AG20443 (cell line): ENCODE measurements around the gene PARD3B.
A peak's percentile ranks its signal among the peaks of the same experiment; 100 is the strongest.

Experiments used
- DNase-seq: peaks from one replicate; pipeline ENCODE4 v3.0.0; 2012; ENCODE audit warnings: low spot score, mixed read lengths

PARD3B gene

DNA sequence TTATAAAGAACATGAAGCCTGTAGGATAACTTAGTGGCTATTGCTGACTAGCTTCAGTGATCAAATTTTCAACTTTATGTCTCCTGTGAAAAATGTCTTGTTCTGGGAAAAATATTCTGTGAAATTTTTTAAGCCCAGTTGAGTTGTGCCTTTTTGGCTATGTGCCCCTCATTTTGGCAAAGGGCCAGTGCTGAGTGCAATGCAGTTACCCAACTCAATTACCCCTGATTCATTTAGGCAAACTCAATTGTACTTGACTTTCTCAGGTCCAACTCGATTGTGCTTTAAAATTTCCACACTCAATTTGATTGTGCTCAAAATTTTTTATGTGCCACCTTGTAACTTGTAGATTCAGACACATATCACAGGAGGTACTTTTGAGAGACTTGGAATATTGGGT lies 588.3 kb downstream of the PARD3B start:
- DNase-seq, result no peak

DNA sequence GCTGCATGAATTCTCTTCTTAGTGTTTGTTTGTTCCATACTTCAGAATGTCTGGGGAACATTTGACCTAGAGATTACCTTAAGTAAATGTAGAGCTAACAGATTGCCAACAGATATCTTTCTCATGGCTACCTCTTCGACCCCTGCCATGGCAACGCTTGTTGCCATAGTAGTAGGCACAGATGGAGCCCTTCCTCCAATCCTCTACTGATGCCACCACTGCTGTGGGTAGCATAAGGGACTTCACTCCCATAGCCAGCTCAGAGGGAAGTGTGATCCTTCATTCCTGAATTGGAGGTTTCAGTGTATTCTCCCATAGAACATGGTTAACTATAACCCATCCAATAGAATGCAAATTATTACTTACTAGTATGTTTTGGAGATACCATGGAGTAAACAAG lies 593.5 kb downstream of the PARD3B start:
- no peak for DNase-seq

DNA sequence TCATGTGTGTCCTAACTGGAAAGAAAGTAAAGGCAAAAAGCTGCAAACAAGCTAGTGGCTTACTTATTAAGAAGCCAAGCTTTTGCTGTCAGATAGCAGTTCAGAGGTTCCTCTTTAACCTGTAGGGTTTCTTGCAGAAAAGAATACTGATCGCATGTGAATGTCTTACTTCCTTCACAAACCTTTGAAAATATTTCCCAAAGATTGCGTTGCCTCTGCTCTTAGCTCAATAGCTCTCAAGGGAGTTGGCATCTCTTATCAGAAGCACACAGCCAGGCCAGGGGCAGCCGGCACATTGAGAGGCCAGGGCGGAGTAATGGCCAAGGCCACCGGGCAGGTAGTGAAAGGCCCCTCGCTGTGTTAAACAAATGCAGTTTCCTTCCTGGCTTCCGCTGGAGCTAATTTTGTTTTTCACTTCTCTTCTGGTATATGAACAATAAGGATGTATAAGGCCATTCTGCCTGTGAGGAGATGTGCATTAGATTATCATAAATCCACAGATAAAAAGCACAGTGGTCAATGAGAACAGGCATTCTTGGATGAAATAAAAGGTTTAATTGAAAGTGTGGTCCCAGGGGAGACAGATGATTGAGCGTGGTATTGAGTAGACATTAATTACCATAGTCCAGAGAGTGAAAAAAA lies 594.7 kb downstream of the PARD3B start:
- DNase-seq, result no peak

DNA sequence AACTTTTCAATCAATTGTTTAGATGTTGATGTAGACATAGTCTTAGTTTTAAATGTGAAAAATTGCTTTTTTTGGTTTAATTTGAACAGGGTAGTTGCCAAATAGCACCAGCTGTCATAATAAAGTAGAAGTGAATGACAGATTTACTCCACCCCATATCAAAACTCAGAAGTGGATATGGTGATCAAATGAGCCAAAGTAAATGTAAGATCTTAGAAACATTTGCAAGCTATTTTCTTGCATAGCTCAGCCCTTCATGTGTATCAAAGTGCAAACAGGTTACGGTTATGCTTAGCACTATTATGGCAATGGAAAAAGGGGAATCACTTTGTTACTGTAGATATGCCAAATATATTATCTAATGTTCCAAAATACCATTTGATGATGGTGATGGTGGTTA lies 596.1 kb downstream of the PARD3B start:
- DNase-seq, result no peak

DNA sequence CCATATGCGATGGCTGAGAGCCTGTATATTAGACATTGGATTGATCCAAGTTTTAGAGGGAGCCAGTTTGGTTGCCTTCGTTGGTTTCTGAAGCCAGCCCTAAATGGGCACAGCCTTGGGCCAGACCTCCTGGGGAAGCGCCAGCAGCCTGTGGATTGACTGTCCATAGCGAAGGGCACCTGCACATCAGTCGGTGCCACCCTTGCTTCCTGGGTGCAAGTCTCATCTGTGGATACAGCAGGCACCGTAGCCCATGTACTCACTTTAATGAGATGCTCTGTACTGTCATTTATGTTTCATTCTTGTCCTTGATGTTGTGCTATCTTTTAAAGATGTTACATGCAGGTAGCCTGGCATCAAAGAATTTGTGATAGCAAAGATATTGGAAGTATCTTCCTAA lies 600.6 kb downstream of the PARD3B start:
- DNase-seq, result no peak

DNA sequence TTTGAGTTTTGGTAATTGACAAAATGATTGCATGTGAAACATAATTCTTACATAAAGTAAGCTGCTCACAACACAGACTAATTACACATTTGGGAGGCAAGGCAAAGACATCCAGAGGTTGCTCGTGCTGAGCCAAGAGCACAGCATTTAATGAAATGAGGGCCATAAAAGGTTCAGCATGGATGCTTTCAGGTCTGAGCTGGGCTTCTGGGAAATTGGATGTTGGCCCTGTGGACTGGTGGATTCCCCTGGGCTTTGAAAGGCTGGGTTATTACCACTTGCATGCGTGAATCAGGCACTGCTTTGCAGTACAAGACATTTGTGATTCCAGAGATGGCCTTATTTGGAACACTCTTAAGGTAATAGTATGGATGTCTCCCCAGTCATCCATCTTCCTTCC lies 603.5 kb downstream of the PARD3B start:
- no peak for DNase-seq

DNA sequence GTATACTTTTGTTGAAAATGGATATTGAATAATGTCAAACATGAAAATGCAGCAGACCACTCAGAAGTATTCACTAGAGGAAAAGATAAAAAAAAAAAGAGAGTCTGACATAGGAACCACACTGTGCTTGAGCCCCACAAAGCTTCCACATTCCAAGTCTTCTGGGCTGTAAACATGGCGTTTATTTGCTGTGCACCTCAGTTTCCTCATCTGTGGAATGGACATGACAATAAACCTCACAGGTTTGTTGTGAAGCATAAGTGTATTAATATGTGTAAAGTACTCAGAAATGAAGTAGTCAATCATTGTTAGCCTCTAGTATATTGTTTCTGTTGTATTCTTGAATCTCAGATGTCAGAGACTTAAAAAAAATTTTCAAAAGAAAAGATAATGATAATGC lies 611.2 kb downstream of the PARD3B start:
- DNase-seq, result no peak

DNA sequence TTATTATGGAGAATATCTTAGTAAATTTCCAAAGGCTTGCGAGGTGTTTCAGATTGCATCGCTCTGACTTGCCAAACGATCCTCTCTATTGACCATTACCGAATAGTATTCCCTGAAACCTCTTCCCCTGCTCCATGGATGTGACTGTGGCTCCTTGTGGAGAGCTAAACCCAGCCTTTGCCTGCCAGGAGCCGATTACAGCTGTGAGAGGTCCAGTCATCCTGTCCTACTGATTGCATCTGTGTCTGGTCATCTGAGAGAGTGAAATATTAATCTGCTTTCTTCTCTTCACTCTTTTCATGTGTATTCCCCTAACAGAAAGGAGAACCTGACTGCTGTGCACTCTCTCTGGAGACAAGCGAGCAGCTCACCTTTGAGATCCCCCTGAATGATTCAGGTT lies 613.1 kb downstream of the PARD3B start:
- DNase-seq, result no peak

DNA sequence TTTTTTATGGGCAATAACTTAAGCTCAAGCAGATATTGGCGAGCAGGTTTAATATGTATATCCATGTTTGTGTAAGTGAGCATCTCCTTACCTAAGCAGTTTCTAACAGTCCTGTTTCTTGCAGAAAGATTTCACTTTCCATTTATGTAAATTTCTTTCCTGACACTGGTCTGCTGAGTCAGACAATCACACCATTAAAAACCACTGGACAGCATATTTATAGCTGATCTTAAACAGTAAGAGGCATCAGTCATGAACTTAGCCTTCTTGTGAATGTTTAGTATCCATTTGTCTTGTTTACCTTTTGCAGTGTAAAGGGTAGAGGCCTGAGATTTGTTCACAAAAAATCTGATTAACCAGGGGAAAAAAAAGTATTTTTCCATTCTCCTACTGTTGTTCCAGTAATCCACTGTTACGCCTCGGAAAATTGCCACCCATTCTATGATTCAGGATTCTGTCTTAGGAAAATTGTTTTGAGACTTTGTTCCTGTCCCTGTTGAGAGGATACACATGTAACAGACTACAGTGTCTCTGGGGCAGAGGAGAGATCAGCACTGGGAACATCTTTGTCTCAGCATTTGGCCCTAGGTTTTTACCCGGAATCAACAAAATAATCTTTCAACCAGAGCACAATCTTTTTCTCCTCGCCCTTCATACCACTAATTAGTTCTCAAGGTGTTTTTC lies 616.0 kb downstream of the PARD3B start:
- DNase-seq, result no peak

DNA sequence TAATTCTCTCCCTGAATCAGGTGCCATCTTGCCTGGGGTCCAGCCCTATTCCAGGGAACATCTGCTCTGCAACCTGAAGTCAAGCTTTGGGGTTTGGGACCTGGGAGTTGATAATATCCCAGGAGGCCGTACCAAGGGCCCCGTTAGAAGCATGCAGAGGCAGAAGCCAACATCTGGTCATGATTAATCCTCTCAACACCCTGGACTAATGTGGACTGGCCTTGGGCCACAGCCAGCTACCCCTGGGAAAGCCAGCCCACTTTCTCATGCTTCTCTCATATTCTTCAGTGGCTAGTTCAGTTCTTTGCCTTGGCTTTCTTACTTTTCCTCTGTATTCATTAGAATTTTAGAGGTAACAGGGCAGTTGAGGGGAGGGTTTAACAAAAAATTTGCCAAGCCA lies 621.5 kb downstream of the PARD3B start:
- DNase-seq, result peak; percentile 16

DNA sequence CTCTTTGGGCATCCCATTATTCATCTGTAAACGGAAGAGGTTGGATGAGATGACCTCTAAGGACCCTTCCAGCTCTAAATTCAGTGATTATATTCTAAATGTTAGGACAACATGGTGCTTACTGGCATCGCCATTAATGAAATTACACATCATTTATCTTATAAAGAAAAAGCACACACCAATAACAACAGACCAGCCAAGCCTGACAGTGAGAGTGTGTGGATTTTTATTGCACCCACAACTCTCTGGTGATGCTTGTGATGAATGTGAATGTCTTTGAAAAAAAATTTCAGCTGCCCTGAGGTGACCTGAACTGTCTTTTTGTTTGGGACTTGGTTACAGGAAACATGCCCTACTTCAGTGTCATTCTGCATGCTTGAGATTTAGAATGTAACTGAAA lies 623.7 kb downstream of the PARD3B start:
- DNase-seq, result no peak

DNA sequence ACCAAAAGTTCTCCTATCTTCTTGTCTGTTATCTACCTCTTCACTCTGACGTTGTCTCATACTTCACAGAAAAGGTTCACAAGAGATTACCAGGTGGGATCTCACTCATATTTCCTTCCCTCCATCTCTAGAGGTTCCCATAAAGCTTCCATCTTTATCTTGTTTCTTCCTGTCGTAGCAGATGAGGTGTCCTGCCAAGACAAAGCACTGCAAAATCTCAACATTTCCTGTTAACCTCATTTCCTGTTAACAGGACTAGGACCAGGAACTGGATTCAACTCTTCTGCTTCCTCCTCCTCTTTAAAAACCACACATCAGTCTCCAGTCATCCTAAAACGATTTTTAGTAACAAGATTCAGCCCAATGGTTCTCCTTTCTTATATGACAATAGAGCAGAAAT lies 624.2 kb downstream of the PARD3B start:
- no peak for DNase-seq

DNA sequence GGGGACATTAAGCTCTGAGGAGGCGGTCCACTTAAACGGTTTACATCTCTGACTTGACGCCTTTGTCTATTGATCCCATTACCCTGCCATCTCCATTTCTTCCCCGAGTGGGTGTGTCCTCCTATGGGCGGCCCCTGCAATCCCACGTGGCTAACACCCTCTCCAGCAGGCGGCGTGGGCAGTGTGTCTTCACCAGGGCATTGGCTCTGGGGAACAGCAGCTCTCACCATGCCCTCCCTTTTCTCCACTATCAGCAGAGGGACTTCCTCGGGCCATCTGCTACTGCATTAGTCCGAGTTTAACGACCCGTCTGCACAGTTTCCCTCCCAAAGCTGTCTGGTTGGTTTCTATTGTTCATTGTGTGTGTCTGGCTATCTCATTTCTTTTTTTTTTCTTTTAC lies 625.1 kb downstream of the PARD3B start:
- no peak for DNase-seq

DNA sequence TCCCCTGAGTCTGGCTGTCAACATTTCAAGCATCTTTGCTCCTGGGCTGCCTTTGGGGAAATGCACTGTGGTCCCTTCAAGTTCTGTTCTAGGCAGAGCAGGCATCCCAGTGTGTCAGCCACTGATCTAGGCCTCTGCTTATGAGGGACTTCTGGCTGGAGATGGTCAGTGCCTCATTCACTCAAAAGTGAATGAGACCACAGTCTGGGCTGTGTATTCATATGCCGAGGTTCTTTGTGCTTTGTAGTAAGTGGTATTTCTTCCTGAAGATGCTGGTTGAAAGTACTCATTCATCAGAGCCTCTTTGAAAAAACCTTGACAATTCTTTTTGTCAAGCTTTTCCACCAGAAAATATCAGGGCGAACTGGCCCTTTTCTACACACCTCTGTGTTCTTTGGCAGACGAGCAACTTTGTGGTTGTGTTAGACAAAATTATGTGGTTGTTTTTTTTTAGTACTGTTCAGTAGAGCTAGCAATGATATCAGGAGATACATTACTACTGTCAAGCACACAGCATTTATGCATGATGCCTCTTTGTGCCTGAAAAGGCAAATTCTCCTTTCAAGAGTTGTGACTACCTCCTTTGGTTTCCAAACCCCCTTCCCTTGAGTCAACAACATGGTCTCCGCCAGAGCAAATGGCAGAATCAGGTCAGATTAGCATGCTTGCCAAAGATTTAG lies 626.1 kb downstream of the PARD3B start:
- no peak for DNase-seq

DNA sequence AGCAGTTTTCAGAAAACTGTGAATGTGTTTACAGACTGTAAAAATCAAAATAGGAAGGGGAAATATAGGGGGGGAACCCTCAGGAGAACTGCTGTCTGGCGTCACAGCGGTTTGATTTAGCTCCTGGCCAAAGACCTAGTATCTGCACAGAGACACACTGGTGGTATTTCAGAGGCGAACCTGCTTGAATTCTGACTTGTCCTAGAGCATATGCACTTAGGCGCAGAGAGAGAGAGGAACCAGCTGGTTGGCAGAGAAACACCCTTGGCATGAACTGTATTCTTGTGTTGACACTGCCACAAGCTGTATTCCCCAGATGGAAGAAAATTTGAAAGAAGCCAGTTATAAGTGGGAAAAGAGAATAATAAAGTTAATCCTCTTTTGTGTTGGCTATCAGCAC lies 630.6 kb downstream of the PARD3B start:
- DNase-seq, result no peak

DNA sequence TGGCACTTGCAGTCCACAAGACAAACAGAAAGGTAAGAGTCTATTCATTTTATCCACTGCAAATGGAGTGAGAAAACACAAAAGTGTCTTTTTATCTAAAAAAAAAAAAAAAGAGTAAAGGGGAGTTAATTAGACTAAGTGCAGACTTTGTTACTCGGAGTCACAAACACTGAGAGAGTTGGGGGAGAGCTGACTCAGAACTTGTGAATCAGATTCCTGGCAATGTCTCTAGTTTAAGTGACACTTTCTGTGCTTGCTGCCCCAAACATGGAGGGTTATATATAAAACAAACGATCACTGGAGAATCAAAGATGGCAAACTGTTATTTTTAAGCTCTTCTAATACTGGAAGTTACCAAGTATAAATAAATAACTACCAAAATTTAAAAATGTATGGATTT lies 631.3 kb downstream of the PARD3B start:
- no peak for DNase-seq

DNA sequence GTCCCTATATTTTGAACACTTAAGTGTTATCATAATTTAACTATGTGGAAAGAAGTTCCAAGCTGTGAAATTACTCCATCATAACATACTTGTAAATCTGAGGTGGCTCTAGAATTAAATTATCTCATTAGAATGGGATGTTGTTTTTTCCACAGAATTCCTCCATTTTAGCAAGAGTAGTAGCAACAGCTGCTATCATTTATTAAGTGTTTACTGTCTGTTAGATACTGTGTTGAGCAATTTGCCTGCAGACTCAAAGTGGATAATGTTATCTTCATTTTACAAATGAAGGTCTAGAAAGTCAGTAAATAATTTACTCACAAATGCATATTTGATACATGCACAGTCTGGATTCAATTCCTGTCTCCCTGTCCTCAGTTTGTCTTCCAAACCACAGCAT lies 632.3 kb downstream of the PARD3B start:
- no peak for DNase-seq

DNA sequence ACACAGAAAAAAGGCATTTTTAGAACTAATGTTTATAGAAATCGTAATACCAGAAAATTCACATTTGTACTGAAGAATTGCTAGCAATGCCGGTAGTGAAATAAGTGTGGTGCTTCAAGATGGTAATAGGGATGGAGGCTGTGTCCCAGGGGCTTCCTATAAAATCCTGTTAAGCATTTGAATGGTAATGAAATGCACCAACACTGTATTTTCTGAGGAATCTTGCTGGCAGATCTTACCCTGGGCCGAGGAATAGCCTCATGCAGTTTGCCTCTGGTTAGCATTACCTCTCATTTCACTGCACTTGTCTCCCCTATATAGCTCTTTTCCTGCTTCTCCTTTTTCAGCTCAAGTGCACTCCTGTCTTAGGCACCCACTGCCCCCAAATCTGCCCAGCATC lies 635.5 kb downstream of the PARD3B start:
- no peak for DNase-seq

DNA sequence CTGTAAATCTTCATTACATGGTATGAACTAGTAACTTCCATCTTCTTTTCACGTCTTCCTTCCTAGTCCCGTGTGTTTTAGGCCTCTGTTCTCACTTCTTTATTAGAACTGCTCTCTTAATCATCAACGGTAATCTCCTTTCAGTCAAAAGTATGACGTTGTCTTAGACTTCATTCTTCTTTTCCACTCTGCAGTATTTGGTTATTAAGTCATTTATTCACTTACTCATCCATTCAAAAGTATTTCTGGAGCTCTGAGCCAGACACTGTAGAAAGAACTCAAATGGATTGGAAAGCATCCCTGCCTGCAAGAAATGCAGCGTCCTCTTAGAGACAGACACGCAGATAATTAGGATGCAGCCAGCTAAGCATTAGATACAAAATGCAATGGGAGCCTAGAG lies 642.5 kb downstream of the PARD3B start:
- no peak for DNase-seq

DNA sequence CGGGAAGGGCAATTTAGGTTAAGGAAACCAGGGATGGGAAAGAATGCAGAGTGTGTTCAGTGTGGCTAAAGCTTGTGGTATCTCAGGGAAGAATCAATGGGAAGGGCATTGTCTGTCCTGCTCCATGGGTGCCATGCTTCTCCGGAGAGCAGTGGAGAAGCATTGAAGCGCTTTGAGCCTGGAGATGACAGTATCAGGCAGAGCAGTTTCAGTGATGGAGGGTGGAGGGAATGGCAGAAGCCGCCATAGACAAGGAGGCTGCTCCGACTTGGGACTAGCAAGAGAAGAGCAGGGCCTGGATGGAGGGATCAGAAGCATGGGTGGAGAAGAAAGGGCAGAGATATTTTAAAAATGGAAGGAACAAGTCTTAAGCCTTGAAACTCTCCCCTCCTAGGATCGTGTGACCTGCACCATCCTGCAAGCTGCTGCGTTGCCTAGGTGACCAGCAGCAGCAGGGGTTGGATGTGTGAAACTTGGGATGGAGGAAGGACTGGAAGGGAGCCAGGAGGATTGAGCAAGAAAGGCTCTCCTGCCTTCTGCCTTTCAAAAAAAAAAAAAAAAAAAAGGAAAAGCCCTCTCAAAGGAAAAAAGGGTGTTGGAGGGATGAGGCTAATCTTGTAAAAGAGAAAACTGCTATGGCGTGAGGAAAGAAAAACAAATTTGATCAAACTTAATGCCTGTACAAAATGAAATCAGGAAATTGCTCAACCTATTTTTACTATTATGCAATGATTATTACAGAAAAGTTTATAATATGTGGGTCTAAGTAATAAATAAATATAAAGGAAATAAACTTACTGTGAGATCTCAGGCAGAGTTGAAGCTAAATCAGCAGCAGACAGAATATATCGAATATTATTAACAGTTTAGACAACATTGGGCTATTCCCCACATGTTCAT lies 643.2 kb downstream of the PARD3B start:
- DNase-seq, result peak; percentile 56

DNA sequence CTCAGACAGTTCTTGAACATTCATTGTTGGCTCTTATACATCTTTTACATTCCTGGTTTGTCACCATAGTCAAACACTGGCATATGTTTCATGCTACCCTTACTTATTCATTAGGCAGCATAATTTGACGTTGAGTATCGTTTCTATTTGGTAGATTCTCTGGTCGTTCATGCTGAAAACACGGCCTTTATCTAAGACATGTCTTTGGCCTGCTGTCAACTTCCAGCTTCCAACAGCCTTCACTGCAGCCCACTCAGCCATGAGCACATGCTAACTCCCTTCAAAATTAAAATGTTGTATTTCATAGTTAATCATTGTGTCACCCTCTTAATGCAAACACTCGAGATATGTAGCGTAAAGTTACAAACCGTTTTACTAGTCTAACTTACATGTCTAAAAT lies 644.0 kb downstream of the PARD3B start:
- no peak for DNase-seq

DNA sequence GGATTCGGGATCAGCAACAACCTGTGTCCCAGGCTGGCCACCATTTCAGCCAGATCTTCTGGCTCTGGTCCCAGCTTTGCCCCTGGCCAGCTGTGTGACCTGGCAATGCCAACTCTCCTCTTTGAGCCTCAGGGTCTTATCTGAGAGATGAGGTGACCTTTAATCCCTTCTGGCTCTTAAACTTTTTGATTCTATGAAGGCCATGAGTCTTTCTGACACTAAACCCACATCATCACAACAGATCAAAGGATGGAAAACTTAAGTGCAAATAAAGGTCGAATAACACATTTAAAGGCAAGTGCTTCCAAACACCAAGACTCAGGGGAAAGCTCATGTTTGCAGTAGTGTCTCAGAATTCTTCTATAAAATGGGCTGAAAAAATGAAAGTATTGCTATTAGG lies 645.3 kb downstream of the PARD3B start:
- DNase-seq, result no peak
